Cardiac fibroblast (primary cell): ENCODE results near the gene NLRP6.
A peak's percentile ranks its signal among the peaks of the same experiment; 100 is the strongest.

Experiments
- DNase-seq, 2 donors: peaks; one replicate each; pipeline versions ENCODE4 v3.0.0 to v3.0.0-alpha.2; 2010; ENCODE audit warnings: low read depth in 2 of 2
- H3K4me3 ChIP-seq, 2 donors: replicated peaks in 1 of 2; 1 replicate in 1 of 2; 2 replicates in 1 of 2; pipeline ENCODE4 v1.5.1; 2011; ENCODE audit warnings: low read depth in 2 of 2, low read length in 2 of 2, mild to moderate bottlenecking in 2 of 2, moderate library complexity in 1 of 2
- CTCF ChIP-seq: IDR thresholded peaks from one replicate; pipeline ENCODE4 v1.5.1; 2011; ENCODE audit warnings: low read depth, mild to moderate bottlenecking, low read length, inconsistent platforms

The NLRP6 gene

GRCh38 chr11:299081-299891 is 21.1 kb downstream of the NLRP6 start, which contains the start of gene IFITM5:
IFITM5 (minus strand) TSS chr11:299526; CDS start chr11:299490, 36 bp downstream.
- no peak for DNase-seq
- no peak for TF ChIP-seq CTCF
- no peak within 1 kb of the TSS for H3K4me3 ChIP-seq

- peak in 1 of 2 donors; percentile 46 for DNase-seq
- TF ChIP-seq CTCF = peak; percentile 1
- no peak overlapping the region for H3K4me3 ChIP-seq
Observed at GRCh38 chr11:299951-300735, 21.9 kb downstream of the NLRP6 start.

GRCh38 chr11:303363-303762 is 25.2 kb downstream of the NLRP6 start:
- no peak for TF ChIP-seq CTCF
- H3K4me3 ChIP-seq = no peak overlapping the region
- DNase-seq = no peak

- no peak overlapping the region for H3K4me3 ChIP-seq
- no peak for DNase-seq
- TF ChIP-seq CTCF = no peak
Observed at GRCh38 chr11:304061-304506, 25.9 kb downstream of the NLRP6 start.

- TF ChIP-seq CTCF = peak; percentile 76
- DNase-seq = peak; percentile 83 to 93
- H3K4me3 ChIP-seq = no peak overlapping the region
Observed at GRCh38 chr11:304915-305843, 27.0 kb downstream of the NLRP6 start.

GRCh38 chr11:305844-306211 is 27.6 kb downstream of the NLRP6 start:
- no peak for DNase-seq
- no peak overlapping the region for H3K4me3 ChIP-seq
- no peak for TF ChIP-seq CTCF
